A172 (cell line): Measurements from ENCODE around the gene EARS2. TPM values are rescaled to one million over a fixed set of nuclear protein-coding genes. Genes with fewer than 3 reads are reported as not detected.
"Not testable (repeated sequence)": the region's sequence is repeated elsewhere in the genome, so short reads cannot be mapped to it uniquely, and the experiment has no call there.

Experiments used
- DNase-seq: peaks from one replicate; pipeline ENCODE4 v3.0.0-alpha.2; 2015; ENCODE audit warnings: low spot score
- total RNA-seq: library from RNA; depleted of rRNA; stranded (reverse); fragments of >200 nt; shearing (Covaris generic); gene quantifications from 2 replicates; pipeline ENCODE4 v1.2.3, GENCODE V29; 2014

EARS2 gene
- total RNA-seq, 1 experiment from 2014 or later, result 33.1 TPM

- no peak for DNase-seq
Measured at GRCh38 chr16:23567602-23568001, 10.5 kb upstream of the EARS2 start.

- no peak for DNase-seq
Measured at GRCh38 chr16:23566724-23567123, 9.6 kb upstream of the EARS2 start.

- no peak for DNase-seq
Measured at GRCh38 chr16:23564575-23565363, 7.6 kb upstream of the EARS2 start.

- DNase-seq, result no peak
Measured at GRCh38 chr16:23563186-23563585, 6.0 kb upstream of the EARS2 start.

GRCh38 chr16:23562505-23562904, 5.4 kb upstream of the EARS2 start:
- no peak for DNase-seq

GRCh38 chr16:23561586-23561985, 4.4 kb upstream of the EARS2 start:
- no peak for DNase-seq

- DNase-seq, result peak; percentile 43
Measured at GRCh38 chr16:23557779-23558702, 891 bp upstream of the EARS2 start.

- DNase-seq, result no peak
Measured at GRCh38 chr16:23554536-23554935, 2.6 kb downstream of the EARS2 start.

GRCh38 chr16:23552161-23552560, 5.0 kb downstream of the EARS2 start:
- no peak for DNase-seq

- no peak for DNase-seq
Measured at GRCh38 chr16:23549938-23550337, 7.2 kb downstream of the EARS2 start.

GRCh38 chr16:23544436-23544835, 12.7 kb downstream of the EARS2 start:
- no peak for DNase-seq

GRCh38 chr16:23540817-23541178, 16.4 kb downstream of the EARS2 start:
- not testable (repeated sequence) for DNase-seq

GRCh38 chr16:23539984-23540816, 16.9 kb downstream of the EARS2 start:
- no peak for DNase-seq

GRCh38 chr16:23538919-23539278, 18.3 kb downstream of the EARS2 start:
- DNase-seq, result no peak

GRCh38 chr16:23537390-23537789, 19.8 kb downstream of the EARS2 start:
- DNase-seq, result no peak

GRCh38 chr16:23535901-23536300, 21.2 kb downstream of the EARS2 start:
- no peak for DNase-seq

- no peak for DNase-seq
Measured at GRCh38 chr16:23534868-23535860, 22.0 kb downstream of the EARS2 start.

GRCh38 chr16:23532448-23532847, 24.7 kb downstream of the EARS2 start:
- DNase-seq, result no peak

GRCh38 chr16:23530062-23530461, 27.1 kb downstream of the EARS2 start:
- DNase-seq, result no peak

- DNase-seq, result no peak
Measured at GRCh38 chr16:23528644-23529310, 28.4 kb downstream of the EARS2 start.
